K562 (cell line): ENCODE results near the gene DARS2. TPM values are rescaled to one million over a fixed set of nuclear protein-coding genes. Genes with fewer than 3 reads are reported as not detected.

ENCODE experiments used
- ARID4B ChIP-seq: sonication (generic); formaldehyde crosslinking; IDR thresholded peaks from 2 replicates; pipeline ENCODE4 v1.8.0; 2022; ENCODE audit warnings: mild to moderate bottlenecking, missing genetic modification reagents
- CREBBP ChIP-seq: IDR thresholded peaks from one replicate; pipeline ENCODE4 v1.6.1; 2012; ENCODE audit warnings: low read depth, mild to moderate bottlenecking, control low read depth, inconsistent platforms, low read length
- ELF4 ChIP-seq: fragments of 450-650 bp; formaldehyde crosslinking; IDR thresholded peaks from 2 replicates; pipeline ENCODE4 v1.4.0; 2022; ENCODE audit warnings: missing genetic modification characterization
- KAT7 ChIP-seq: sonication (generic); formaldehyde crosslinking; IDR thresholded peaks from 2 replicates; pipeline ENCODE4 v1.8.0; 2022; ENCODE audit warnings: missing genetic modification reagents, mild to moderate bottlenecking, borderline replicate concordance
- NFXL1 ChIP-seq: fragments of 450-650 bp; formaldehyde crosslinking; IDR thresholded peaks from 2 replicates; pipeline ENCODE4 v1.4.0; 2021; ENCODE audit warnings: mild to moderate bottlenecking
- NR2F6 ChIP-seq: fragments of 450-650 bp; formaldehyde crosslinking; IDR thresholded peaks from 2 replicates; pipeline ENCODE4 v1.4.0; 2020; ENCODE audit warnings: mild to moderate bottlenecking
- PHF21A ChIP-seq: fragments of 450-650 bp; IDR thresholded peaks from 2 replicates; pipeline ENCODE4 v1.6.1; 2017; ENCODE audit warnings: low read depth, borderline replicate concordance
- RFX7 ChIP-seq: fragments of 250-450 bp; sonication (Bioruptor Pico); IDR thresholded peaks from 2 replicates; pipeline ENCODE4 v1.5.1; 2021; ENCODE audit warnings: mild to moderate bottlenecking
- SAFB2 ChIP-seq: fragments of 200-400 bp; formaldehyde crosslinking; IDR thresholded peaks from 2 replicates; pipeline ENCODE4 v1.6.1; 2018; ENCODE audit warnings: borderline replicate concordance, low read length, low read depth, moderate library complexity; ENCODE audit not compliant: severe bottlenecking
- SIN3B ChIP-seq: fragments of 450-650 bp; IDR thresholded peaks from 2 replicates; pipeline ENCODE4 v1.6.1; 2017; ENCODE audit warnings: low read depth, mild to moderate bottlenecking, moderate library complexity
- SIX5 ChIP-seq, 2 experiments: IDR thresholded peaks; 2 replicates each; pipeline ENCODE4 v1.6.1; 2011; ENCODE audit warnings: low read length in 2 of 2, borderline replicate concordance in 1 of 2, low read depth in 1 of 2, mild to moderate bottlenecking in 1 of 2, moderate library complexity in 1 of 2; ENCODE audit not compliant: insufficient read depth in 1 of 2
- SMARCB1 ChIP-seq: IDR thresholded peaks from 2 replicates; pipeline ENCODE4 v1.6.1; 2011; ENCODE audit warnings: improper control_type of control experiment, low read depth; ENCODE audit not compliant: insufficient read length
- ZNF274 ChIP-seq: IDR thresholded peaks from 2 replicates; pipeline ENCODE4 v1.6.1; 2011; ENCODE audit warnings: low read depth, mild to moderate bottlenecking, low read length, moderate library complexity, borderline replicate concordance
- ZNF584 ChIP-seq: fragments of 200-800 bp; sonication (Bioruptor generic); IDR thresholded peaks from 2 replicates; pipeline ENCODE4 v1.6.1; 2016; ENCODE audit warnings: low read depth, mild to moderate bottlenecking, missing genetic modification characterization, missing compliant biosample characterization
- polyA plus RNA-seq, 8 experiments: library from polyadenylated mRNA; depleted of rRNA in 4 of 8; stranded (reverse) in 5 of 8; unstranded in 3 of 8; fragments of >200 nt; fragmentation: Nextera tagmentation in 2 of 8; fragmentation: Illumina TruSeq in 1 of 8; extraction: Ambion mirVana in 2 of 8; extraction: Trizol in 1 of 8; gene quantifications; 2 replicates each; pipeline versions ENCODE4 v1.2.1 to v1.2.3, GENCODE V29; 2011 to 2014; ENCODE audit warnings: inconsistent platforms in 1 of 8, missing spikeins in 1 of 8
- total RNA-seq, 7 experiments: library from RNA; depleted of rRNA in 6 of 7; stranded (reverse); fragments of >200 nt in 6 of 7; fragmentation: Illumina TruSeq in 2 of 7; extraction: Trizol in 2 of 7; gene quantifications; 2 replicates each; pipeline versions ENCODE4 v1.2.1 to v1.2.3, GENCODE V29; 2011 to 2021; ENCODE audit warnings: low replicate concordance in 1 of 7
- TF ChIP-seq, protein P1 (sequence below): fragments of 450-650 bp; IDR thresholded peaks from 2 replicates; pipeline ENCODE4 v1.6.1; 2016; ENCODE audit warnings: mild to moderate bottlenecking
- TF ChIP-seq, protein P2 (sequence below): fragments of 450-650 bp; IDR thresholded peaks from 2 replicates; pipeline ENCODE4 v1.6.1; 2017; ENCODE audit warnings: antibody characterized with exemption
- TF ChIP-seq, protein P3 (sequence below), 2 experiments: fragments of 450-650 bp in 1 of 2; sonication (generic) in 1 of 2; formaldehyde crosslinking in 1 of 2; IDR thresholded peaks in 1 of 2; conservative IDR thresholded peaks in 1 of 2; 2 replicates each; pipeline versions ENCODE4 v1.6.1 to v1.8.1; 2016 to 2023; ENCODE audit warnings: mild to moderate bottlenecking in 2 of 2, moderate library complexity in 2 of 2, inconsistent platforms in 1 of 2, missing genetic modification reagents in 1 of 2

The DARS2 gene
- total and polyA plus RNA-seq, 9 of the 15 experiments (the other 6 are each of a cell fraction or from before 2014, with no cell fraction given), result 36.4 to 96.7 (median 68.6) TPM

DNA sequence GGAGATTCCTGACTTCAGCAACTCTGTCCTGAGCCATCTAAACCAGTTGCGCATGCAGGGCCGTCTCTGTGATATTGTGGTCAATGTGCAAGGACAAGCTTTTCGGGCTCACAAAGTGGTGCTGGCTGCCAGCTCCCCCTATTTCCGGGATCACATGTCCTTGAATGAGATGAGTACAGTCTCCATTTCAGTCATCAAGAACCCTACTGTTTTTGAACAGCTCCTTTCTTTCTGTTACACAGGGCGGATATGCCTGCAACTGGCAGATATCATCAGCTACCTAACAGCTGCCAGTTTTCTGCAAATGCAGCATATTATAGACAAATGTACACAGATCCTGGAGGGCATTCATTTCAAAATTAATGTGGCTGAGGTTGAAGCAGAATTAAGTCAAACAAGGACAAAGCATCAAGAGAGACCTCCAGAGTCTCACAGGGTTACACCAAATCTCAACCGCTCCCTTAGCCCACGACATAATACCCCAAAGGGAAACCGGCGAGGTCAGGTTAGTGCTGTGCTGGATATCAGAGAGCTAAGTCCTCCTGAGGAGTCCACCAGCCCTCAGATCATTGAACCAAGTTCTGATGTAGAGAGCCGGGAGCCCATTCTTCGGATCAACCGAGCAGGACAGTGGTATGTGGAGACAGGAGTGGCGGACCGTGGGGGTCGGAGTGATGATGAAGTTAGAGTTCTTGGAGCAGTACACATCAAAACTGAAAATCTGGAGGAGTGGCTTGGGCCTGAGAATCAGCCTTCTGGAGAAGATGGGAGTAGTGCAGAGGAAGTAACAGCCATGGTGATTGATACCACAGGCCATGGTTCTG is 46.0 kb downstream of the DARS2 start (continued):
- TF ChIP-seq, protein P1, sequence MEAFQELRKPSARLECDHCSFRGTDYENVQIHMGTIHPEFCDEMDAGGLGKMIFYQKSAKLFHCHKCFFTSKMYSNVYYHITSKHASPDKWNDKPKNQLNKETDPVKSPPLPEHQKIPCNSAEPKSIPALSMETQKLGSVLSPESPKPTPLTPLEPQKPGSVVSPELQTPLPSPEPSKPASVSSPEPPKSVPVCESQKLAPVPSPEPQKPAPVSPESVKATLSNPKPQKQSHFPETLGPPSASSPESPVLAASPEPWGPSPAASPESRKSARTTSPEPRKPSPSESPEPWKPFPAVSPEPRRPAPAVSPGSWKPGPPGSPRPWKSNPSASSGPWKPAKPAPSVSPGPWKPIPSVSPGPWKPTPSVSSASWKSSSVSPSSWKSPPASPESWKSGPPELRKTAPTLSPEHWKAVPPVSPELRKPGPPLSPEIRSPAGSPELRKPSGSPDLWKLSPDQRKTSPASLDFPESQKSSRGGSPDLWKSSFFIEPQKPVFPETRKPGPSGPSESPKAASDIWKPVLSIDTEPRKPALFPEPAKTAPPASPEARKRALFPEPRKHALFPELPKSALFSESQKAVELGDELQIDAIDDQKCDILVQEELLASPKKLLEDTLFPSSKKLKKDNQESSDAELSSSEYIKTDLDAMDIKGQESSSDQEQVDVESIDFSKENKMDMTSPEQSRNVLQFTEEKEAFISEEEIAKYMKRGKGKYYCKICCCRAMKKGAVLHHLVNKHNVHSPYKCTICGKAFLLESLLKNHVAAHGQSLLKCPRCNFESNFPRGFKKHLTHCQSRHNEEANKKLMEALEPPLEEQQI, result no peak
- no peak for TF ChIP-seq CREBBP
- no peak for TF ChIP-seq KAT7 (CRISPR knock-in tag)
- TF ChIP-seq, protein P2, sequence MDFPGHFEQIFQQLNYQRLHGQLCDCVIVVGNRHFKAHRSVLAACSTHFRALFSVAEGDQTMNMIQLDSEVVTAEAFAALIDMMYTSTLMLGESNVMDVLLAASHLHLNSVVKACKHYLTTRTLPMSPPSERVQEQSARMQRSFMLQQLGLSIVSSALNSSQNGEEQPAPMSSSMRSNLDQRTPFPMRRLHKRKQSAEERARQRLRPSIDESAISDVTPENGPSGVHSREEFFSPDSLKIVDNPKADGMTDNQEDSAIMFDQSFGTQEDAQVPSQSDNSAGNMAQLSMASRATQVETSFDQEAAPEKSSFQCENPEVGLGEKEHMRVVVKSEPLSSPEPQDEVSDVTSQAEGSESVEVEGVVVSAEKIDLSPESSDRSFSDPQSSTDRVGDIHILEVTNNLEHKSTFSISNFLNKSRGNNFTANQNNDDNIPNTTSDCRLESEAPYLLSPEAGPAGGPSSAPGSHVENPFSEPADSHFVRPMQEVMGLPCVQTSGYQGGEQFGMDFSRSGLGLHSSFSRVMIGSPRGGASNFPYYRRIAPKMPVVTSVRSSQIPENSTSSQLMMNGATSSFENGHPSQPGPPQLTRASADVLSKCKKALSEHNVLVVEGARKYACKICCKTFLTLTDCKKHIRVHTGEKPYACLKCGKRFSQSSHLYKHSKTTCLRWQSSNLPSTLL, result no peak
- no peak for TF ChIP-seq ZNF584 (CRISPR knock-in tag)
- TF ChIP-seq PHF21A, result no peak
- TF ChIP-seq ARID4B (CRISPR knock-in tag), result no peak
- TF ChIP-seq SIX5 (IDR thresholded peaks at IDR 0.05; ENCODE audit: borderline replicate concordance in 1 of 2, insufficient read depth in 1 of 2, low read depth in 1 of 2, low read length in 2 of 2), result no peak
- no peak for TF ChIP-seq SMARCB1
- no peak for TF ChIP-seq SIN3B
- TF ChIP-seq SAFB2, result no peak
- no peak for TF ChIP-seq ELF4 (CRISPR knock-in tag)
- no peak for TF ChIP-seq NFXL1 (CRISPR knock-in tag)
- TF ChIP-seq, protein P3, sequence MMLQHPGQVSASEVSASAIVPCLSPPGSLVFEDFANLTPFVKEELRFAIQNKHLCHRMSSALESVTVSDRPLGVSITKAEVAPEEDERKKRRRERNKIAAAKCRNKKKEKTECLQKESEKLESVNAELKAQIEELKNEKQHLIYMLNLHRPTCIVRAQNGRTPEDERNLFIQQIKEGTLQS (IDR thresholded peaks at IDR 0.05), result no peak
- TF ChIP-seq, protein P3 (CRISPR knock-in tag; conservative IDR thresholded peaks at IDR 0.05), result no peak
- TF ChIP-seq ZNF274, result no peak
- no peak for TF ChIP-seq NR2F6 (CRISPR knock-in tag)
- no peak for TF ChIP-seq RFX7 (CRISPR knock-in tag)
